Measurements from ENCODE around the gene PRB4. TPM values are rescaled to one million over a fixed set of nuclear protein-coding genes. Genes with fewer than 3 reads are reported as not detected.

The PRB4 gene
- total RNA-seq (2021; fragmentation: NEBNext Ultra II Directional; extraction: Animal tissue kit (Norgen Biotek cat#: 25700)) (not detected in 2 replicates), polyA plus RNA-seq (2011; rRNA removed) (not detected in 2 replicates), polyA minus RNA-seq (2011; rRNA and poly(A)+ RNA removed) (not detected in 2 replicates)
- polyA plus RNA-seq (2011; cell fraction: cytosol; rRNA removed), result not detected
- polyA plus RNA-seq (2011; cell fraction: nucleus; rRNA removed), result not detected
- not detected in 4 replicates for polyA plus RNA-seq (2012, experiment 1 of 2)
- polyA plus RNA-seq (2012, experiment 2 of 2), result not detected
- not detected for polyA plus RNA-seq (2013, experiment 1 of 2)
- not detected for polyA plus RNA-seq (2013, experiment 2 of 2)
- not detected for polyA minus RNA-seq (2011; cell fraction: cytosol; rRNA and poly(A)+ RNA removed)
- polyA minus RNA-seq (2011; cell fraction: nucleus; rRNA and poly(A)+ RNA removed), result not detected
- long read RNA-seq, experiment 1, result 0 reads
- long read RNA-seq, experiment 2, result 0 reads

DNA sequence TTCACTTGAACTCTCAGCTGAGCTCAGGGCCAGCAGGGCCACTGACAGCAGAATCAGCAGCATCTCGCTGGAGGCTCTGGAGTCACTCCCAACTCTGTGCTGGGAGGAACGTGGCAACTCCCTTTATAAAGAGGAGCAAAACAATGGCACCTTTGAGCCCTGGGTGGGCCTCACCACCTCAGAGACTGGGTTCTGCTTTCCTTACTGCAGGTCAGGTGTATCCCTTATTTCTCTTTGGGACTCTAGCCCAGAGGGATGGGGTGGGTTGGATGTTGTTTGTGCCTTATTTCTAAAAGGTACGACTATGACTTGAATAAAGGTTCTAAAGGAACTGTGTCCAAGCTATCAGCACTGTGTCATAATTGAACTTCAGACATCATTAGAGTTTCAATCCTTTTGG lies at the start of gene PRB4:
PRB4 (minus strand) TSS at position 101 of the 400 bp plus-strand sequence; CDS start at position 63, 38 bp downstream.
- H4K8ac ChIP-seq (ENCODE audit: extremely low read depth, insufficient read depth, low read length), result no peak within 1 kb of the TSS
- H2BK20ac ChIP-seq (ENCODE audit: low read length), result no peak within 1 kb of the TSS
- no peak within 1 kb of the TSS for H4K91ac ChIP-seq (replicated peaks; ENCODE audit: insufficient read length, low read length)
- no peak within 1 kb of the TSS for H3K14ac ChIP-seq (ENCODE audit: insufficient read length)
- DNase-seq (ENCODE audit: low read depth in 1 of 2, low spot score in 2 of 2) (no peak), FAIRE-seq (no peak)
- WGBS, 2 experiments (ENCODE audit: extremely low coverage in 1 of 2, insufficient coverage in 1 of 2, insufficient read length in 1 of 2, insufficient replicate concordance in 2 of 2, low coverage in 1 of 2, low lambda C conversion rate in 2 of 2, missing lambda C conversion rate in 1 of 2), result 81% methylated on average over 3 of the region's 3 CpGs; no CpG with 5 or more reads in 1 of the 2 experiments
- no peak within 1 kb of the TSS for H2AFZ ChIP-seq (ENCODE audit: low read length)
- no peaks in the 10 kb centered on the region for H3K79me2 ChIP-seq (ENCODE audit: control insufficient read depth in 1 of 2, insufficient read depth in 2 of 2, low read length in 2 of 2)
- H3K4me1 ChIP-seq (replicated peaks in 1 of 4; ENCODE audit: control insufficient read depth in 3 of 4, insufficient read depth in 4 of 4, low read length in 3 of 4), result no peaks in the 10 kb centered on the region
- H3K27me3 ChIP-seq (replicated peaks in 1 of 4; ENCODE audit: control insufficient read depth in 3 of 4, extremely low read depth in 1 of 4, insufficient read depth in 3 of 4, low read length in 3 of 4), result peaks cover 0 to 1% (median 0%) of the 10 kb centered on the region in 4 experiments; a peak in 1 of 7 replicates
- no peak within 1 kb of the TSS for H3K4me3 ChIP-seq (ENCODE audit: extremely low read depth in 1 of 4, insufficient read depth in 2 of 4, low read depth in 3 of 4, low read length in 4 of 4)
- no peak within 1 kb of the TSS for H3K23ac ChIP-seq (ENCODE audit: insufficient read length)
- no peaks in the 10 kb centered on the region for H3K79me1 ChIP-seq (ENCODE audit: low read depth, low read length)
- no peak within 1 kb of the TSS for H3K56ac ChIP-seq (replicated peaks; ENCODE audit: insufficient read length, low read depth, low read length)
- H2AK5ac ChIP-seq (ENCODE audit: low read depth, low read length), result no peak within 1 kb of the TSS
- ChIA-PET POLR2A (ENCODE audit: partially characterized antibody) (no interaction called here), CTCF (ENCODE audit: partially characterized antibody) (interaction anchor here (1.6 kb wide), 1 partner anchor 80 kb away, joined by 3 read pairs; no protein-coding TSS in a partner anchor)
- H3K4me2 ChIP-seq (ENCODE audit: insufficient read depth in 1 of 2, low read depth in 2 of 2, low read length in 2 of 2), result no peak within 1 kb of the TSS
- no peak within 1 kb of the TSS for H4K5ac ChIP-seq (ENCODE audit: insufficient read length, low read depth, low read length)
- no peak within 1 kb of the TSS for H3K9ac ChIP-seq (replicated peaks in 1 of 4; ENCODE audit: extremely low read depth in 1 of 4, low read depth in 3 of 4, low read length in 3 of 4)
- H2BK15ac ChIP-seq (ENCODE audit: low read length), result no peak within 1 kb of the TSS
- H2BK5ac ChIP-seq (ENCODE audit: low read depth, low read length), result no peak within 1 kb of the TSS
- H4K20me1 ChIP-seq (replicated peaks in 1 of 2; ENCODE audit: control insufficient read depth in 1 of 2, insufficient read depth in 2 of 2, low read length in 2 of 2), result no peaks in the 10 kb centered on the region
- no peaks in the 10 kb centered on the region for H3K23me2 ChIP-seq (ENCODE audit: low read depth, low read length)
- H2BK12ac ChIP-seq (ENCODE audit: low read depth, low read length), result no peak within 1 kb of the TSS
- no peak within 1 kb of the TSS for H3K18ac ChIP-seq (ENCODE audit: extremely low read depth, low read length)
- no peak within 1 kb of the TSS for H2BK120ac ChIP-seq (replicated peaks; ENCODE audit: low read depth, low read length)
- no peak within 1 kb of the TSS for H3K4ac ChIP-seq (replicated peaks; ENCODE audit: insufficient read length, low read depth, low read length)
- no peaks in the 10 kb centered on the region for H3K9me3 ChIP-seq (ENCODE audit: insufficient read depth in 2 of 2, low read depth in 1 of 2, low read length in 1 of 2)
- no peaks in the 10 kb centered on the region for H3K36me3 ChIP-seq (ENCODE audit: control insufficient read depth in 2 of 4, insufficient read depth in 4 of 4, low read length in 3 of 4)
- H3K27ac ChIP-seq (ENCODE audit: low read depth, low read length), result no peak within 1 kb of the TSS
- TF ChIP-seq JUND (IDR thresholded peaks at IDR 0.05; ENCODE audit: low read length) (no peak), EGR1 (IDR thresholded peaks at IDR 0.05; ENCODE audit: borderline replicate concordance, low read depth, low read length) (no peak), EP300 (IDR thresholded peaks at IDR 0.05; ENCODE audit: borderline replicate concordance in 1 of 2, low read depth in 2 of 2, low read length in 2 of 2) (no peak), YY1 (IDR thresholded peaks at IDR 0.05; ENCODE audit: low read depth, low read length) (no peak), PHF8 (conservative IDR thresholded peaks at IDR 0.05; ENCODE audit: low read depth, low read length) (no peak), SAP30 (IDR thresholded peaks at IDR 0.05; ENCODE audit: insufficient read depth, insufficient replicate concordance, low read length) (no peak), GABPA (IDR thresholded peaks at IDR 0.05; ENCODE audit: borderline replicate concordance, insufficient read depth, low read length) (no peak), ZNF274 (IDR thresholded peaks at IDR 0.05; ENCODE audit: borderline replicate concordance, extremely low read depth, low read length) (no peak), NANOG (IDR thresholded peaks at IDR 0.05; ENCODE audit: insufficient read depth, low read depth, low read length, poor library complexity, severe bottlenecking) (no peak), HDAC6 (IDR thresholded peaks at IDR 0.05; ENCODE audit: low read depth, low read length) (no peak), ASH2L (IDR thresholded peaks at IDR 0.05; ENCODE audit: low read length) (no peak)
- TF ChIP-seq, protein P1, sequence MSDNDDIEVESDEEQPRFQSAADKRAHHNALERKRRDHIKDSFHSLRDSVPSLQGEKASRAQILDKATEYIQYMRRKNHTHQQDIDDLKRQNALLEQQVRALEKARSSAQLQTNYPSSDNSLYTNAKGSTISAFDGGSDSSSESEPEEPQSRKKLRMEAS (IDR thresholded peaks at IDR 0.05), result no peak

Measured in H1 (cell line).